Effector CD8-positive, alpha-beta T cell (primary cell): Measurements from ENCODE around the gene ABHD14A.
"Not testable (repeated sequence)": the region's sequence is repeated elsewhere in the genome, so short reads cannot be mapped to it uniquely, and the experiment has no call there.

Source experiments
- DNase-seq: peaks from one replicate; lab custom pipeline; 2025; lab: John Stamatoyannopoulos, UW
- total RNA-seq, 4 experiments: gene quantifications; one replicate each; lab custom pipeline; 2026; lab: John Stamatoyannopoulos, UW

ABHD14A gene
- 2.8 to 4.9 (median 4.3) reads per million in 4 experiments for total RNA-seq

DNA sequence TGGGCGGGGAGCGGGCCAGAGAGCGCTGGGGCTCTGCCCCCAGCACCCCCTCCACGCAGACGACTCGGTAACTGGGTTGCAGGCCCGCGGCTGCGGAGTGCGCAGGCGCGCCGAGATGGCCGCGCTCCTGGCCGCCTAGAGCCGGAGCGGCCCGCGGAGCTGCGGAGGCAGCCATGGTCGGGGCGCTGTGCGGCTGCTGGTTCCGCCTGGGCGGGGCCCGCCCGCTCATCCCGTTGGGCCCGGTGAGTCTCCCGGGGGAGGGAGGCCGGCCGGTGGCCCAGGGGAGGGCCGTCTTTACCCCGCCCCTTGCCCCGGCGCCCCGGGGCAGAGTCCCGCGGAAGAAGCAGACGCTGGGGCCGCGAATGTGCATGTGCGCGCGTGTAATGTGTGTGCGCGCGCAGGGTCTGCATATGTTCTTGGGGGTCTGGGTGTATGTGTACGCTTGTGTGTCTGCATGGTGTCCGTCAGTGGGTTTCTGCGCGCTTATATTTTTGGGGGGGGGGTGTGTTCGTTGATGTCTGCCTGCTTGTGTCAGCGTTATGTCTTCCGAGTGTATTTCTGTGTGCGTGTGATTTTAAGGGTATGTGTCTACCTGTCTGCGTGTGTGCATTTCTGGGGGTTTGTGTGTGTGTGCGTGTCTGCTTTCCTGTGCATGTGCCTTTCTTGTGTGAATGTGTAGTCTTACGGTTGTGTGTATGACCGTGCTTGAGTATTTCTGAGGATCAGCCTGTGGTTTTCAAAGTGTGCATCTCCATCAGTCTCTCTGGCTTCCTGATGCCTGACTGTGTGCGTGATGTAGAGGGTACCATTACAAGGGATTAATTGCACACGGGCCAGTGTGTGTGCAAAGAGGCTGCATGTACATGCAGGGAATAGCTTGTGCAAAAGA lies at the start of gene ABHD14A:
Gene ABHD14A (plus strand): TSS at position 102 of the 889 bp plus-strand sequence. CDS start 72 bp downstream, at position 174.
- peak; percentile 58 for DNase-seq

DNA sequence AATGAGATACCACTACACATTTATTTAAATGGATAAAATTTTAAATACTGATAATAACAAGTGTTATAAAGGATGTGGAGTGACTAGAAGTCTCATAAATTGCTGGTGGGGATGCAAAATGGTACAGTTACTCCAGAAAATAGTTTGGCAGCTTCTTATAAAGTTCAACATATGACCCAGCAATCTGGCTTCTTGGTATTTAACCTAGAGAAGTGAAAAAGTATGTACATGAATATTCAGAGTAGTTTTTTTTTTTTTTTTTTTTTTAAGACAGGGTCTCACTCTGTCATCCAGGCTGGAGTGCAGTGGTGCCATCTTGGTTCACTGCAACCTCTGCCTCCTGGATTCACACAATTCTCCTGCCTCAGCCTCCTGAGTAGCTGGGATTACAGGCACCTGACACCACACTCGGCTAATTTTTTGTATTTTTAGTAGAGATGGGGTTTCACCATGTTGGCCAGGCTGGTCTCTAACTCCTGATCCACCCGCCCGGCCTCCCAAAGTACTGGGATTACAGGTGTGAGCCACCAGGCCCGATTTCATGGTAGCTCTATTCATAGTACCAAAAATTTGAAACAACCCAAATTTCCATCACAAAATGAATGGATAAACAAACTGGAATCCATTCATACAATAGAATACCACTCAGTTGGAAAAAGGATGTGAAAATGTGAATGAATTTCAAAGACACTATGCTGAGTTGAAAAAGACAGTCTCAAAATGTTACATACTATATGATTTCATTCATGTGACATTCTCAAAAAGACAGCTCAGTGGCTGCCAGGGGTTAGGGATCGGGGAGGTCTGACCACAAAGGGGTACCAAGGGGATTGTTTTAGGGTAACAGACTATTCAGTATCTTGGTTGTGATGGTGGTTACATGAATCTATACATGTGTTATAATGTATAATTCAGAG lies 47.5 kb upstream of the ABHD14A start:
- no peak for DNase-seq

DNA sequence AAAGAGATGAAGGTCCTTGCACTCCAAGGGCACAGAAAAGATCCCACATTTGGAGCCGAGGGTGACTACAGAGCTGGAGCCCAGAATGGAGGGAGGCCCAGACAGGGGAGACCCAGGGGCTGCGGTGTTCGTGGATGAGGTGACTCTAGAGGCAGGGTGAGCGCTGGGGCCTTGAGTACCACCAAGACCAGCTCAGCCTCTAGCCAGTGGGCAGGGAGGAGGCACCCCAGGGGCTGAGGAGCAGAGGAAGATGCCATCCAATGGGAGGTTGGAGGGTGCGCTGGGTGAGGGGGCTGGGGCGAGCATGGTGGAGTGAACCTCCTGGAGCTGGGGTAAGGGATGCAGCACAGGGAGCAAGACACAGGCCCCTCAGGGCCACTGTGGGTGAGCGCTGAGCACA lies 46.4 kb upstream of the ABHD14A start:
- no peak for DNase-seq

DNA sequence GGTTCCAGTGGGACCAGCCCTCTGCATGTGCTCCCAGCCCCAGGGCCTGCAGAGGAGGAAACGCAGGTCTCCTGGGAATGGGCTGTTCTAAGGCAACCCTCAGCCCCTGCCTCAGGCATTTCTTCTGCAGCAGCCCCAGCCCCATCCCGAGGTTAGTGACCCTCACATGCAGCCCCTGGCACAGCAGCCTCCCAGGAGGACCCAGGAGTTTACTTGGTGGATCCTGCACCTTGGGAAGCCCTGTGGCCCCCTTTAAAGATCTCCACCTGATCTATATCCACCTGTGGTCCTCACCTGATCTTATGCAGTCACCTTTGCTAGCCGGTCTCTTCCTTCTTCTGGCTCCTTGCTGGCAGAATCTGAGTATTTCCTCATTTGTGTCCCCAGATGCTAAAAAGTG lies 45.9 kb upstream of the ABHD14A start:
- not testable (repeated sequence) for DNase-seq

DNA sequence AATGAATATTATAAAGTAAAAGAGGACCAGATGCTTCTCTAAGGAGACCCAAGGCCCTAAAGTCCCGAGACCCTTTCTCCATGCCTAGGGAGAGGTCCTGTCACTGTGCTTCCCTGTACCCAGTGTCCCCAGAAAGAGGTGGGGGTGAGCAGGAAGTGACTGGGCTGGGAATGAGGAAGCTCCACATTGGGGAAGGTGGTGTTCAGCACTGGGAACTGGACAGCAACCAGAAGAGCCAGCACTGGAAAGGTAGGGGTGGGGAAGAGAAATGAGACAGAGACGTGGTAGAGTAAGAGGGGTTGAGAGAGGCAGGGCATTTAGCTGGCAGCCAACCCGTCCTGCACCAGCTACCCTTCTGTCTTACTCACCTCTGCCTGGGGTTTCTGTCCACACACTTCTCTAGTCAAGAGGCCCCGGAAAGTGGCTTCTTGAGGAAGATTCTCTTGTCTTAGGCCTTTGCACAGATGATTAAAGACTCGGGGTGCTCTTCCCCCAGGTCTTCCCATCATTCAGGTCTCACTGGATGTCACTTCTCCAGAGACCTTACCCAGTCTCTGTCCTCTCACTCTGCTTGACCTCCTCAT lies 45.4 kb upstream of the ABHD14A start:
- DNase-seq, result no peak

DNA sequence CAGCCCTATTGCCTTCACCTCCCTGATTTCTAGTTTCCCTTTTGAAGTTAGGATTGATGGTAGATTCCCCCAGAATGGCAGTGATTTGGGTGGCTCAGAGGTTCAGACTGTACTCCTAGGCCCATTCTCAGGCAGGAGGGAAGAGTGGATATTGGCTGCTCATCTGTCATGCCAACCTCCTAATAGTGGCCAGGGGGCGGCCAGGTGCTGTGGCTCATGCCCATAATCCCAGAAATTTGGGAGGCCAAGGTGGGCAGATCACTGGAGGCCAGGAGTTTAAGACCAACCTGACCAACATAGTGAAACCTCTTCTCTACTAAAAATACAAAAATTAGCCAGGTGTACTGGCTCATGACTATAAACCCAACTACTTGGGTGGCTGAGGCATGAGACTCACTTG lies 44.4 kb upstream of the ABHD14A start:
- DNase-seq, result no peak

DNA sequence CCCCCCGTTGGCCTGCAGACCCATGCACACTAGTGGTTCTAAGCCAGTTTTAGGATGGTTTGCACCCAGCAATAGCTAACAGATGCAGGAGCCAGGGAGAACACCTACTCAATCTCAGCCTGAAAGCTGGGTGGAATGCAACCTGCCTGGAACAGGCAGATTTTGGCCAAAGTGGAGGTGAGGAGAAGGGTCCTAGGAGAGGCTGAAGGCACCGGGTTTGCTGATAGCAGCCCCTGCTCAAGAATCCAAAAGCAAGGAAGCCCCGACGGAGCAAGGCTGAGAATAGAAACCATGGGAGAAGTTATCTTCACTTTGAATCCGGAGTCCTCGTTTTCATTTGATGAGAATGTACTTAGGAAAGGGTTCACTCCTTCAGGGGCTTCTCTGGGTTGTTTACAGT lies 43.1 kb upstream of the ABHD14A start:
- DNase-seq, result no peak

DNA sequence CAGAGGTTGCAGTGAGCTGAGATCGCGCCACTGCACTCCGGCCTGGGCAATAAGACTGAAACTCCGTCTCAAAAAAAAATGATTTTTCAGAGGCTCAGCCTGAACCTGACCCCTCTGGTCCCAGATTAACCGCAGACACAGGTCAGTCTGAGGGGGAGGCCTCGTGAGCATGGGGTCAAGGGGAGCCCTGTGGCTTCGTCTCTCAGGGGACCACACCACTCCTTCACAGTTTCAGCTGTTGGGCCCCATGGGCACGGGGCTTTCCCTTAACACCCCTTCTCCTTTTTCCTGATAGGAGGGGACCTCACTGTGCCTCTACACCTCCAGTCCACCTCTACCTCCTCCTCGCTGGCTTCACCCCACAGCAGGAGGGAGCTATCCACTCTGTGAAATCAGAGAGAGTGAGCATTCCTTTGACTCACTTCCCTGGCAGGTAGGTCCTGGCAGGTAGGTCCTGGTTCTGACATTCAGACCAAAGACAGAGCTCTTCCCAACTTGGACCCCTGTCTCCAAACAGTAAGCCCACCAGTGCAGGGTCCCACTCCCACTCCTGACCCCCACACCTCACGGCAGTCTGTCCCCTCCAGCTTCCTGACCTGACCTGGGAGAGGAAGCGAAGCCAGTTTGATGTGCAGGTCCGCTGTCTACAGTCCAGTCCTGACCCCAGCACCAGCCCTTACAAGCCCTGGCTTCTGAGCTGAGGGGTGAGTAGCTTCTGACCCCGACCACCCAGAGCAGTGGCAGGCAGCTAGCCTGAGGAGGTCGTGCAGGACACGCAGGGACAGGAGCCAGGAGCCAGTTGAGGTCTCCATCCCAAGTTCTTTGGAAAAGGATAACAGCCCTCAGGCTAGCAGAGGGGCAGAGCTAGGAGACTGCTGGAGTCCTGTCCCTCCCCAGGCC lies 42.1 kb upstream of the ABHD14A start:
- no peak for DNase-seq

DNA sequence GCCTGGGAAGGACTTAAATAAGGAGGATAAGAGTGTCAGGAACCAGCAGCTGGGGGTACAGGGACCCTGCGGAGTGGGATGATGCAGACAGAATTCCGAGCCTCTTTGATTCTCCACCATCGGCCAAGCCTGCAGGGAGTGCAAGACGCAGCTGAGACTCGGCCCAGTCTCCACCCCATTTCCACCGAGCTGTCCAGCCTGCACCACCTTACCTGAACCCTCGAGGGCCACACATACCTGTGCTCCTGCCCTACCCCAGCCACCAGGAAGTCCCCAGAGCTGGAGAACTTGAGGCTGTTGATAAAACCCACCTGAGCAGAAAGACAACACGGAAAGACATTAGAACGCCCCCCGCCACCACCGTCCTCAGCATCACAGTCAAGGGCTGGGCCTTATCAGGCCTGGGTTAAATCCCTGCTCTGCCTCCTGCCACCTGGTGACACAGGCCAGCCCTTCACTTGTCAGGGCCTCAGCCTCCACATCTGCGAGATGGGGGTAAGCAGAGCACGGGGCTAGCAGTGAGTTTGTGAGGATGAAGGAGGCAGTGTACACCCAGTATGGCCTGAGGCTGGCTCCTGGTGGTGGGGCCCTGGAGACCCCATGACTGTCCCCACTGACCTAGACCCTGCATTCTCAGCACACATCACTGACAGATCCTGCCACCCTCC lies 41.3 kb upstream of the ABHD14A start:
- DNase-seq, result no peak

DNA sequence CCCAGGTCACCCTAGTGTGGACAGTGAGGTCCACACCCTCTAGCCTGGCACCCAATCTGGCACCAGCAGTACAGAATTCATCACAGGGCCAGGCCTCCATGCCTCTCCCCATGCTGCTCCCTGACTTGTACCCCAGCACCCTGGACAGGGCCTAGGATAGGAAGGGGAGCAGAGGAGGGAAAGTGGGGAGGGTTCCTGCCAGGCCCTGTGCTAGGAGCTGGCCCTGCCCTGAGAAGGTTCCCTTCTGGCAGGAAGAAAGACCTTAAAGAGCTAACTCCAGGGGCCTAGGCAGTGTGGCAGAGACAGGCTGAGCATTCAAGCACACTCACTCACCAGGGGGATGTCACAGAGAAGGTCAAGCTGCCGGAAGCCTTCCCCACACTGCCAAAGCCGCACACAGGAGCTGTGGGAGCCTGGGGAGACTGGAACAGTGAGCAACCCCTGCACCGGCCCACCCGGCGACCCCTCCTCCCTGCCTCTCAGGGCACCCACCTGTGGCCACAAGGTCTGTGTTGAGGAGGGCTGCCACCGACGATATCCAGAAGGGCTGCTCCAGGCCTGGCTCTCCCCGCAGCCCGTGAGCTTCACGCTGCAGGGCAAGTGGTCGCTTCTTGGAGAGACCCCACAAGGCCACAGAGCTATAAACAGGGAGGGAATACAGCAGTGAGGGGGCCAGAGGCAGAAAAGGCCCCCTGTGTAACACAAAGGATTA lies 40.6 kb upstream of the ABHD14A start:
- DNase-seq, result no peak

DNA sequence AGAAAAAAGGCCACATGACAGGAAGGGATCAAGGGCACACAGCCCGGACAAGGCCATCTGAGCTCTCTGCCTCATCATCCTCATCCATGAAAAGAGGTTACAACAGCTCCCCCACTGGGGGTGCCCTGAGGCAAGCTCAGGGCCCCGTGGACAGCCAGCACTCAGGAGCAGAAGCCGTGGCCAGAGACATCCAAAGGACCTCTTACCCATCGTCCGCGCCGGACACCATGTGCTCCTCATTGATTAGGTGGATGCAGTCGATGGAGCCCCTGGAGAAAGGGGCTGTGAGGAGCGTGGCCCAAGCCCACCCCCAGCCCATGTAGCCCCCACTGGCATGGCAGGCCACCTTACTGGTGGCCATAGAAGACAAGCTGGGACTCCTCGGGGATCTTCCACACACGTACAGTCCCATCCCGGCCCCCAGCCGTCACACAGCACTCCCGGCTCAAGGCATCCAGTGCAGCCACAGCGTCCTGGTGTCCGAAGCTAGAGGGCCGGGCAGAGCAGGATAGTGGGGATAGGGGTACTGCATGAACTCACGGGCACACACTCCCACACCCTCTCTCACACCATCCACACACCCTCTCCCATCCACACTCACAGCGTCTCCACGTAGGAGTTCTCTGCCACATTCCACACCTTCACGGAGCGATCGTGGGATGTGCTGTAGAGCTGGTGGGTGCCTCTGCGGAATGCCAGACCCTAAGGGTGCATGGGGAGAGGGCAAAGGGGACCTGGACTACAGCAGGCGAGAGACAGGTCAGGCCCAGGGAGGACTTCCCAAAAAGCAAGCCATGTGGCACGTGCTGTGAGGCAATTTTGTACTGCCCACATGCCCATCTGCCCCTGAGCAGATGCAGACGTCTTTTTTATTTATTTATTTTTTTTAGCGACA lies 39.6 kb upstream of the ABHD14A start:
- DNase-seq, result no peak

DNA sequence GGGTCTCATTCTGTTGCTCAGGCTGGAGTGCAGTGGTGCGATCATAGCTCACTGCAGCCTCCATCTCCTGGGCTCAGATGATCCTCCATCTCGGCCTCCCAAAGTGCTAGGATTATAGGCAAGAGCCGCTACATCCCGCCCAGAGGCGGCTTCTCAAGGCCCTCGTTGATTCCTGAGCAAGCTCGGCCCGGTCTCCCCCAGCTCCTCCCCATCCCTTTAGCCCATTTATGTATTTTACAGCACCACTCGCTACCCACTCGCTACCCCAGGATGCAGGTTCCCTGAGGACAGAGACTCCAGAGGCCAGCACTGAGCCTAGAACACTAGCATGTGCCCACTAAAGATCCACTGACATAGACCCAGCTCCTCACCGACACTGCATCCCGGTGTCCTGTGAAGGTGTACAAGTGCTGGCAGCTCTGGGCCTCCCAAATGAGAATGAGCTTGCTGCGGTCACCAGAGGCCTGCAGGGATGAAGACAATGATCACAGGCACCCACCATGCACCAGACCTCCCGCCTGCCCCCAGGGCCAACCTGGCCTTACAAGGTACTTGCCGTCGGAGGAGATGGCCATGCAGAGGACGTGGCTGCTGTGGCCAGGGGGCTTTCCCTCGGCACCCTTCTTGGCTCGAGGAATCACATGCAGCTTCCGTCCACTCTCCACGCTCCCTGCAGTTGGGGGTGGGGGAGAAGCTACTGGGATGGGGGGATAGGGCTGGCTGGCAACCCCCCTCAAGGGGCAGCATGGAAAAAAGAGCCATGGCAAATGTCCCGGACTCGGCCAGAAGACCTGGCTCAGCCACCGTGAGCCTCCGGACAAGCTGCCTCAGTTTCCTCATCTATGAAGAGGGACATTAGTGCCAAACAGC lies 38.7 kb upstream of the ABHD14A start:
- DNase-seq, result no peak

DNA sequence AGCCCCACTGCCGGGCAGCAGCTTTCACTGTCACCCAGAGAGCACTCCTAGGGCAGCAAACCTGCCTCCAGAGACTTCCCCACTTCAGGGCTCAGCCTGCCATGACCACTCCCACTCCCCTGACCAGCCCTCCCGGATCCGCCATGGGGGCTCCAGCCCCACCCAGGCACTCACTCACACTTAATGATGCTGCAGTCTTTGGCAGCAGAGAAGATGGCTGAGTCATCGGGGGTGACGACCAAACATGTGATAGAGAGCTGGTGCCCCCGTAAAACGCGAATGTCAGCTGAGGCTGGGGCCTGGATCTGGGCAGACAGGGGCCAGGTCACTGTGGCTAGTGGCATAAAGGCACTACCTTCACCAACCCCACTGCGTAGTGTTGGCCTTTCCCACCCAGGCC lies 37.9 kb upstream of the ABHD14A start:
- no peak for DNase-seq

DNA sequence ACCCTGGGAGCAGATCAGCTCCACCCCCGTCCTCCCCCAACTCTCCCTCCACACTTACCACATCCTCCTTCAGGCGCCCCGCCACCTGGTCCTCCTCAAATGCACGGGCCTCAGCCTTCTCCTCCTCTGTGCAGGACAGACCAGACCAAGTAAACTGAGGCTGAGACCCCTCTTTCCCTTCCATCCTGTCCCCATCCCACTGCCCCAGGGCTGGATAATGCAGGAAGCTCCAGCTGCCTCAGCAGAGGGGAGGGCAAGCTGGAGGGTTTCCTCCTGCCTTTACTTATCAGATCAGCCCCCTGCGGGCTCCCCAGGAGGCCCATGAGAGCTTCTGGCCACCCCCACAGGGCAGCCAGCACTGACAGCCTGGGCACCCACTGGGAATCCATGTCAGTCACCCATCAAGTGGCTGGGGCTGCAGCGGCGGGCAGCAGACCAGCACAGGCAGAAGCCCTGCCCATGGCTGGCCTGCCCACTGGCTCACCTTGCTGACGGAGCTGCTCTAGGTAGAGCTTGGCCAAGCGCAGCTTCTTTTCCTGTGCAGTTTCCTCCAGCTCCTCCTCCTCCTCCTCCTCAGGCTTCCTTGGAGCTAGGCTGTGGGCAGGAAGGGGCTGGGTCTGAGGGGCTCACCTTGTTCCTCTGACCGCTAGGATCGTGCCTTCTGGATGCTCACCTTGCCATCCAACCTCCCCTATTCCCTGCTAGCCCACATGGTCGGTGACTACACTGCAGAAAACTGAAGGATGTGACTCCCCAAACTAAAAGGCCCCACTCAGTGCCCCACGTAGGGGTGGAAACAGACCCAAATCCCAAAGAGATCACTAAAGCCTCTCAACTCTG lies 37.0 kb upstream of the ABHD14A start:
- no peak for DNase-seq

DNA sequence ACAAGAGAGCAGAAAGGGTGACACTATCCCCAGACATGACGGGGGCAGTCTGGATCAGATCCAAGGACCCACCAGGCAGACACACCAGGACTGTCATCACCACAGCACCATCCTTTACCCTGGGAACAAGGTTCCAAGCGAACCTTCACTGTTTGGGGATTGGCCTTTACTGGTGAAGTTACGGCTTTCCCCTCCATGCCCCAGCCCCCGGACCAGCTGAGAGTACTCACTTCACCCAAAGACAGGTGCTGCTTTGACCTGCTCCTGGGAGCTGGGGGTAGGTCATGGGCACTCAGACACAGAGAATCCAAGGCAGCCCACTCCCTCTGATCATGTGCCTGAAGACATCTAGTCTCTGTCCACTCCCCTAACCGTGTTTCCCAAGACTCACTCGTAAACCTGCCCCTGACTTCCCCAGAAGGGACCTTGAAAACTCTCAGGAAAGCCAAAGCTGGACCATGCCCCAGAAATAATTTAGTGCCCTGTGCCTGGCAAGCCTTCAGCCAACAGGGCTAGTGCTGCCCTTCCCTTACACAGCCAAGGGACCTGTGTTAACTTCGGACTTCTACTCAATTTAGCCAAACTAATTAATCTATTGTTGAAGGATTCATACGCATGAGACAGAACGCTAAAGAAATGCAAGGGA lies 36.0 kb upstream of the ABHD14A start:
- DNase-seq, result no peak

DNA sequence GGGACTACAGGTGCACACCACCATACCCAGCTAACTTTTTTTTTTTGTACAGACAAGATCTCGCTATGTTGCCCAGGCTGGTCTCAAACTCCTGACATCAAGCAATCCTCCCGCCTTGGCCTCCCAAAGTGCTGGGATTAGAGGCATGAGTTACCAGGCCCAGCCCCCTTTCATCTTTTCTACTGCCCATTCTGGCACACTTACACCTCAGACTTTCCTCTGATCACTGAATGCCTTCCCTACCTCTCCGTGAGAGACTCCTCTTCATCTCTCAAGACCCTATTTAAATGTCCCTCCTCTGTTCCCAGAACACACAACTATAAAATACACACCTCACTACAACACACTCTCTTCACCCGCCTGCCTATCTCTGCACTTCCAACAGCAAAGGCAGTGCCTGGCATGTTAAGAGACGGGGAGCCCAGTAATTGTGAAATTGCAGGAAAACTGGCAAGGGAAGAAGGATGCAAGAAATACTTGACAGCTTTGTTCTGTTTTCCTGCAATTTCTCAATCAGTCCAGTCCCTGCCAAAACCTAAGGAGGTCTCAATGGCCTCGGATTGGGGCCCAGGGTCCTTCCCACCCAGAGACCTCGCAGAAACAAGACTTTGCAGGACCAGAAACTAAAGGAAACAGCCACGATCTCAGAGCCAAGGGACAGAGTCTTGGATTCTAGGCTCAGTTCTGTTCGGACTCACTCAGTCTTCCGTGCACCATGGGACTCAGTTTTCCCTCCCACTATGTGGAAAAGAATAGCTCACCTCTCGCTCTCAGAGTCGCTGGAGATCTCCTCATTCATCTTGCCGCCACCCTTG lies 34.0 kb upstream of the ABHD14A start:
- no peak for DNase-seq
